Mammary epithelial cell (primary cell): ENCODE results near the gene NANOS1.

ENCODE experiments used
- EZH2 ChIP-seq: IDR thresholded peaks from 2 replicates; pipeline ENCODE4 v1.6.1; 2012; ENCODE audit warnings: low read length, inconsistent platforms, borderline replicate concordance
- TF ChIP-seq, protein P1 (sequence below), 2 donors: IDR thresholded peaks in 1 of 2; conservative IDR thresholded peaks in 1 of 2; 2 replicates each; pipeline ENCODE4 v1.5.1; 2011 to 2012; ENCODE audit warnings: inconsistent platforms in 2 of 2, low read length in 2 of 2, mild to moderate bottlenecking in 2 of 2, control low read depth in 1 of 2, low read depth in 1 of 2; ENCODE audit not compliant: insufficient read depth in 1 of 2; ENCODE audit errors: extremely low read depth in 1 of 2

DNA sequence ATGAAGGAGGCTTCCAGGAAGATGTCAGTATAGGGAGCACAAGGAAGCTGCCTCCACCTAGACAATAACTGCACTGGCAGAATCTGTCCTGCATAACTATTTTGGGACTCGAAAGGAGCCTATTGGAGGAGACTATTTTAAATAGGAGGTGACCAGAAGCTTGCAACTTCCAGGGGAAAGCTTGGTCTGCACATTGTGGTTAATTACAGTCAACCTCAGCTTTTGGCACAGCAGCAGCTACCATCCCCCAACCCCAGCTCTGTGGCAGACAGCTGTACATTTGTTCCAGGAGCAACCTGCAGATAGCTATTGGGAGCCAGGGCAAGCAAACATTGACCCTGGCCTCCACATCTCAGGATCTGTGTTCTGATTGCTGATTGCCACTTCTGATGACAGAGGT lies 46.3 kb upstream of the NANOS1 start:
- TF ChIP-seq, protein P1, sequence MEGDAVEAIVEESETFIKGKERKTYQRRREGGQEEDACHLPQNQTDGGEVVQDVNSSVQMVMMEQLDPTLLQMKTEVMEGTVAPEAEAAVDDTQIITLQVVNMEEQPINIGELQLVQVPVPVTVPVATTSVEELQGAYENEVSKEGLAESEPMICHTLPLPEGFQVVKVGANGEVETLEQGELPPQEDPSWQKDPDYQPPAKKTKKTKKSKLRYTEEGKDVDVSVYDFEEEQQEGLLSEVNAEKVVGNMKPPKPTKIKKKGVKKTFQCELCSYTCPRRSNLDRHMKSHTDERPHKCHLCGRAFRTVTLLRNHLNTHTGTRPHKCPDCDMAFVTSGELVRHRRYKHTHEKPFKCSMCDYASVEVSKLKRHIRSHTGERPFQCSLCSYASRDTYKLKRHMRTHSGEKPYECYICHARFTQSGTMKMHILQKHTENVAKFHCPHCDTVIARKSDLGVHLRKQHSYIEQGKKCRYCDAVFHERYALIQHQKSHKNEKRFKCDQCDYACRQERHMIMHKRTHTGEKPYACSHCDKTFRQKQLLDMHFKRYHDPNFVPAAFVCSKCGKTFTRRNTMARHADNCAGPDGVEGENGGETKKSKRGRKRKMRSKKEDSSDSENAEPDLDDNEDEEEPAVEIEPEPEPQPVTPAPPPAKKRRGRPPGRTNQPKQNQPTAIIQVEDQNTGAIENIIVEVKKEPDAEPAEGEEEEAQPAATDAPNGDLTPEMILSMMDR (conservative IDR thresholded peaks at IDR 0.05 in 1 of 2, IDR thresholded peaks at IDR 0.05 in 1 of 2; ENCODE audit: extremely low read depth in 1 of 2, insufficient read depth in 1 of 2, low read depth in 1 of 2, low read length in 2 of 2), result no peak
- TF ChIP-seq EZH2, result no peak
